PC-3 (cell line): ENCODE data around the gene KIF1B. TPM values are rescaled to one million over a fixed set of nuclear protein-coding genes. Genes with fewer than 3 reads are reported as not detected.

Experiments
- ATAC-seq: fragments of 200-7000 bp; cut with Tn5 transposase; 2 replicates; pipeline ENCODE4 v1.9.1; 2020; ENCODE audit warnings: mild to moderate bottlenecking, moderate library complexity
- BruUV-seq: library from RNA; stranded (reverse); fragments of 400-500 nt; replicated peaks from 2 replicates; lab custom pipeline; 2021; lab: Mats Ljungman, UMichigan
- CTCF ChIA-PET: fragments of 300-600 bp; sonication (Branson Sonifier 250); formaldehyde crosslinking; loops from one replicate; lab custom pipeline; 2022; ENCODE audit warnings: antibody characterized with exemption; lab: Charles Lee
- POLR2A ChIA-PET: fragments of 300-600 bp; sonication (Branson Sonifier 250); formaldehyde crosslinking; loops from one replicate; lab custom pipeline; 2022; ENCODE audit warnings: antibody characterized with exemption; ENCODE audit not compliant: unreplicated experiment; lab: Charles Lee
- DNase-seq: peaks from one replicate; pipeline ENCODE4 v3.0.0-alpha.2; 2015
- H2AFZ ChIP-seq: fragments of 300-600 bp; sonication (generic); 2 replicates; pipeline ENCODE4 v1.6.0; 2016; ENCODE audit warnings: antibody characterized with exemption, low read length
- H3F3A ChIP-seq: fragments of 300-600 bp; sonication (generic); one replicate; pipeline ENCODE4 v1.6.0; 2017; ENCODE audit warnings: antibody characterized with exemption, low read length, control low read depth, mild to moderate bottlenecking; ENCODE audit not compliant: unreplicated experiment
- H3K27ac ChIP-seq: fragments of 300-600 bp; sonication (generic); 2 replicates; pipeline ENCODE4 v1.5.1; 2016; ENCODE audit warnings: mild to moderate bottlenecking, low read length
- H3K27me3 ChIP-seq: fragments of 300-600 bp; sonication (generic); 2 replicates; pipeline ENCODE4 v1.6.1; 2016; ENCODE audit warnings: low read length, mixed read lengths
- H3K36me3 ChIP-seq: fragments of 300-600 bp; sonication (generic); 2 replicates; pipeline ENCODE4 v1.6.1; 2016; ENCODE audit warnings: low read depth, mixed run types, low read length, mixed read lengths
- H3K4me1 ChIP-seq: fragments of 300-600 bp; sonication (generic); 2 replicates; pipeline ENCODE4 v1.5.1; 2016; ENCODE audit warnings: low read length; ENCODE audit not compliant: insufficient read depth
- H3K4me2 ChIP-seq: fragments of 300-600 bp; sonication (generic); 2 replicates; pipeline ENCODE4 v1.6.0; 2016; ENCODE audit warnings: low read length
- H3K4me3 ChIP-seq: fragments of 300-600 bp; sonication (generic); 2 replicates; pipeline ENCODE4 v1.5.1; 2016; ENCODE audit warnings: mild to moderate bottlenecking, low read length, mixed read lengths
- H3K79me2 ChIP-seq: fragments of 300-600 bp; sonication (generic); 2 replicates; pipeline ENCODE4 v1.6.1; 2017; ENCODE audit warnings: low read length, mixed read lengths
- H3K9ac ChIP-seq: fragments of 300-600 bp; sonication (generic); 2 replicates; pipeline ENCODE4 v1.6.0; 2016; ENCODE audit warnings: mild to moderate bottlenecking, low read length
- H3K9me2 ChIP-seq: fragments of 300-600 bp; sonication (generic); replicated peaks from 2 replicates; pipeline ENCODE4 v1.6.1; 2016; ENCODE audit warnings: mixed run types, low read length, mixed read lengths
- H3K9me3 ChIP-seq: fragments of 300-600 bp; sonication (generic); 2 replicates; pipeline ENCODE4 v1.6.1; 2016; ENCODE audit warnings: low read length, mixed read lengths
- H4K20me1 ChIP-seq: fragments of 300-600 bp; sonication (generic); 2 replicates; pipeline ENCODE4 v1.6.1; 2016; ENCODE audit warnings: low read length, mixed read lengths
- CTCF ChIP-seq: fragments of 300-600 bp; sonication (generic); conservative IDR thresholded peaks from 2 replicates; pipeline ENCODE4 v1.5.1; 2017; ENCODE audit warnings: antibody characterized with exemption, low read depth, mild to moderate bottlenecking, low read length
- EZH2 ChIP-seq: fragments of 300-600 bp; sonication (generic); IDR thresholded peaks from one replicate; pipeline ENCODE4 v1.6.1; 2017; ENCODE audit warnings: antibody characterized with exemption, mild to moderate bottlenecking, low read length; ENCODE audit not compliant: unreplicated experiment
- EZH2phosphoT487 ChIP-seq: fragments of 300-600 bp; sonication (generic); IDR thresholded peaks from 2 replicates; pipeline ENCODE4 v1.6.1; 2018; ENCODE audit warnings: mild to moderate bottlenecking, antibody characterized with exemption, low read length, borderline replicate concordance
- intact Hi-C: fragments of 100-400 bp; cut with micrococcal nuclease; formaldehyde crosslinking; loops from 2 replicates; pipeline ENCODE4 v1.9.0; 2023
- total RNA-seq: library from RNA; depleted of rRNA; stranded (reverse); fragments of >200 nt; gene quantifications from 2 replicates; pipeline ENCODE4 v1.2.3, GENCODE V29; 2014

Gene KIF1B
- total RNA-seq, 1 experiment from 2014 or later, result 21.4 TPM

- no peaks in the 10 kb centered on the region for H4K20me1 ChIP-seq
- no peaks in the 10 kb centered on the region for H3K9me3 ChIP-seq
- intact Hi-C loops, result no loop called here
- H3K9me2 ChIP-seq, result no peaks in the 10 kb centered on the region
- H3K4me3 ChIP-seq, result no peak overlapping the region
- no peak overlapping the region for H3K27ac ChIP-seq
- H3K9ac ChIP-seq, result no peak overlapping the region
- POLR2A ChIA-PET, result no interaction called here
- BruUV-seq, result no TSS peak
- DNase-seq (no peak), ATAC-seq (no peak)
- no peaks in the 10 kb centered on the region for H3K27me3 ChIP-seq
- H3K4me2 ChIP-seq, result no peak overlapping the region
- H3K36me3 ChIP-seq, result peaks cover 26% of the 10 kb centered on the region
- TF ChIP-seq EZH2 (no peak), CTCF (no peak), EZH2phosphoT487 (no peak)
- H3F3A ChIP-seq, result no peaks in the 10 kb centered on the region
- CTCF ChIA-PET, result no interaction called here
- H3K79me2 ChIP-seq, result no peaks in the 10 kb centered on the region
- no peak overlapping the region for H2AFZ ChIP-seq
- no peaks in the 10 kb centered on the region for H3K4me1 ChIP-seq
Observed at GRCh38 chr1:10263450-10264082, 53.2 kb downstream of the KIF1B start.

- Histone ChIP-seq H3K36me3 (peaks cover 20% of the 10 kb centered on the region), H2AFZ (no peak overlapping the region), H4K20me1 (no peaks in the 10 kb centered on the region), H3K4me3 (no peak overlapping the region), H3K4me1 (no peaks in the 10 kb centered on the region), H3K27ac (no peak overlapping the region), H3K4me2 (no peak overlapping the region), H3K9ac (no peak overlapping the region), H3K9me2 (no peaks in the 10 kb centered on the region), H3K79me2 (no peaks in the 10 kb centered on the region), H3F3A (no peaks in the 10 kb centered on the region), H3K27me3 (no peaks in the 10 kb centered on the region), H3K9me3 (no peaks in the 10 kb centered on the region)
- ChIA-PET CTCF (no interaction called here), POLR2A (no interaction called here)
- DNase-seq (no peak), ATAC-seq (no peak)
- intact Hi-C loops, result no loop called here
- BruUV-seq, result no TSS peak
- TF ChIP-seq CTCF, result no peak
Observed at GRCh38 chr1:10265027-10265426, 54.7 kb downstream of the KIF1B start.

GRCh38 chr1:10265900-10266299 is 55.5 kb downstream of the KIF1B start:
- no peak overlapping the region for H3K4me2 ChIP-seq
- no peaks in the 10 kb centered on the region for H3K27me3 ChIP-seq
- DNase-seq, result no peak
- H3K27ac ChIP-seq, result no peak overlapping the region
- no peak overlapping the region for H3K9ac ChIP-seq
- ATAC-seq, result no peak
- intact Hi-C loops, result no loop called here
- no peak overlapping the region for H2AFZ ChIP-seq
- no TSS peak for BruUV-seq
- H3K79me2 ChIP-seq, result no peaks in the 10 kb centered on the region
- CTCF ChIA-PET, result interaction anchor here (0.6 kb wide), 1 partner anchor 423 kb away, joined by 3 read pairs; no protein-coding TSS in a partner anchor
- no peak for TF ChIP-seq EZH2phosphoT487
- TF ChIP-seq CTCF, result no peak
- no peak for TF ChIP-seq EZH2
- H4K20me1 ChIP-seq, result no peaks in the 10 kb centered on the region
- H3F3A ChIP-seq, result no peaks in the 10 kb centered on the region
- H3K4me1 ChIP-seq, result no peaks in the 10 kb centered on the region
- no peak overlapping the region for H3K4me3 ChIP-seq
- no peaks in the 10 kb centered on the region for H3K9me3 ChIP-seq
- H3K36me3 ChIP-seq, result peaks cover 20% of the 10 kb centered on the region
- POLR2A ChIA-PET, result interaction anchor here (0.6 kb wide), 1 partner anchor 97 kb away, joined by 3 read pairs; no protein-coding TSS in a partner anchor
- no peaks in the 10 kb centered on the region for H3K9me2 ChIP-seq
